Stimulated activated CD4-positive, alpha-beta T cell treated with anti-CD3 and anti-CD28 coated beads, TNF-alpha, amount 100 ng/mL, for 4 hours (primary cell): ENCODE measurements around the gene ALPG.
"Not testable (repeated sequence)": the region's sequence is repeated elsewhere in the genome, so short reads cannot be mapped to it uniquely, and the experiment has no call there.

Source experiments
- DNase-seq, 3 experiments: peaks; one replicate each; pipeline ENCODE4 v3.0.0-alpha.2; 2020; ENCODE audit warnings: low read depth in 3 of 3

The ALPG gene

DNA sequence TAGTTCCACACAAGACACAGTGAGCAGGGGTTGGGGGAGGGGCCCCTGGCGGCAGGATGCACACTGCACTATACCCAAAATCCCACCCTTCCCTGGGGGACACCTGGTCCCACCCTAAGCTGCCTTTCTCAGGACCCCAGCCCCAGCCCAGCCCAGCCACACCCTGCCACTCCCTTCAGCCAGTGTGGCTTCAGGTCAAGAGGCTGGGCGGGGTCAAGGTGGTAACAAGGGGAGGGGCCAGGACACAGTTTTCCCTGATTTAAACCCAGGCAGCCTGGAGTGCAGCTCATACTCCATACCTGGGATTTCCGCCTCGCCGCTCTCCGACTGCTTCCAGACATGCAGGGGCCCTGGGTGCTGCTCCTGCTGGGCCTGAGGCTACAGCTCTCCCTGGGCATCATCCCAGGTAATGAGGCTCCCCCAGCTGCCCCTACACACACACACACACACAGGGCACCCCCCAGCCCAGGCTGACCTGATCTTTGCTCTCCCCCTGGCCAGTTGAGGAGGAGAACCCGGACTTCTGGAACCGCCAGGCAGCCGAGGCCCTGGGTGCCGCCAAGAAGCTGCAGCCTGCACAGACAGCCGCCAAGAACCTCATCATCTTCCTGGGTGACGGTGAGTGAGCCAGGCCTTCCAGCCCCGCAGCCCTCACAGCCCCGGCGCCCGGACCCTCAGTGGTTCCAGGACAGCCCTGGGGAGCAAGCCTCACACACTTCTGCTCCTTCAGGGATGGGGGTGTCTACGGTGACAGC, at the start of gene ALPG:
Gene ALPG, plus strand, starts transcription at position 289 of the 755 bp plus-strand sequence. Its CDS starts 51 bp downstream, at position 340.
- DNase-seq, result no peak

DNA sequence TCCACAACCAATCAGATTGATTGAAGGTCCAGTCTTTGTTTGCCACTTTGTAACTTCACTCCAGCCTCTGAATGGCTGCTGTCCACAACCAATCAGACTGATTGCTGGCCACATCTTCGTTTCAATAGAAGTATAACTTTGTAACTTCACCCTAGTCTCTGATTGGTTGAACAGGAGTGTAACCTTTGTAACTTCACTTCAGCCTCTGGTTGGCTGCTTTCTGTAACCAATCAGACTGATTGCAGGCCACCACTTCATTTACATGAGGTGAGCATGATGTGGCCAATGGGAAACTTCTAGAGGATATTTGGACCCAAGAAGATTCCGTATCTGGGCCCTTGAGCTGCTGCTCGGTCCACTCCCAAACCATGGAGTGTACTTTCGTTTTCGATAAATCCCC, 45.0 kb upstream of the ALPG start:
- no peak for DNase-seq

DNA sequence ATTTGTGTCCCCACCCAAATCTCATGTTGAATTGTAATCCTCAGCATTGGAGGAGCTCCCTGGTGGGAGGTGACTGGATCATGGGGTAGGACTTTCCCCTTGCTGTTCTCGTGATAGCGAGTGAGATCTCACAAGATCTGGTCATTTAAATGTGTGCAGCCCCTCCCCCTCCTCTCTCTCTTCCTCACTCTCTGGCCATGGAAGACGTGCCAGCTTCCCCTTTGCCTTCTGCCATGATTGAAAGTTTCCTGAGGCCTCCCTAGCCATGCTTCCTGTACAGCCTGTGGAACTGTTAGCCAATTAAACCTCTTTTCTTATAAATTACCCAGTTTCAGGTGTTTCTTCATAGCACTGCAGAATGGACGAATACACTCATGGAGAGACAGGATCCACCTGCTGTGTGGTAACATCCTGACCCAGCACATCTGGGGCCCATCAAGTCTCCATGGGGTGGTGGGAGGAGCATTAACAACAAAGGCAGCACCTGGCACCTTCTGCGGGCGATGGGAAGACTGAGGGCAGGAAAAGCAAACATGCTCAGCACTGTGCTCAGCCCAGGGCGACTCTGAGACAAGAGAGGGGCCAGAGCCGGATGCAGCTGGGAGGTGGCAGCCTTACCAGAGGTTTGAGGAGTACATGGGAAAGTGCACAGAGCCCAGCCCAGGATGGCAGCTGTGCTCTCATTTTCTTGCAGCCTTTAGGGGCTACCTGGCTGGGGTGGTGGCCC, 44.3 kb upstream of the ALPG start:
- DNase-seq, result no peak

DNA sequence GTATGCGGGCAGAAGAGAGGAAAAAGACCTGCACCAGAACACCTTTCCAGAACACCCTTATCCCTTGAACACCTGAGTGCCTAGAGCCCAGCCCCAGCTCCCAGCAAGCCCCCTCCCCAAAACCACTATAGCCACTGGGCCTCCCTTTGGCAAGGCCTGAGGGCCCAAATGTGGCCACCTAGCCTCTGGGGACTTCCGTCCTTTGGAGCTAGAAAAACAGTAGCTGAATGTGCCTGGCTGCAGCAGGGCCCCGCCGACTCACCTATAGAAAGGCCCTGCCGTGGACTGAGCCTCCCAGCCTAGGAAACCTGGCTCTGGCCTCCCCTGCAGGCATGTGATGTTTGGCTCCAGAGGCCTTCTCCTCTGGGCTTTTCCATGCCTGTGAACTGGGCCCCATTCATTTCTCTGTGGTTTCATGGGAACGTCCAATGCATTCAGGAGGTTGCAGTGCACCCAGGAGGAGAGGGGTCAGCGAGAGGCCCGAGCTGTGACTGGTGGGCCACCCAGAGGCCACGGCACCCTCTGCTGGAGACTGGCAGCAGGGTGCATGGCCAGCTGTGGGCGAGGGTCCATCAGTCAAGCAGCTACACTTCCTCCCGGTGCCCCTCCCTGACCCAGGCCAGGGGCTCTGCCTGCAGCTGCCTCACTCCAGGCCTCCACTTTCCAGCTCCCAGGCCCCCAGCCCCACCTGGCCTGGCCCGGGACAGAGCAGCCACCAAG, 43.4 kb upstream of the ALPG start:
- not testable (repeated sequence) for DNase-seq

DNA sequence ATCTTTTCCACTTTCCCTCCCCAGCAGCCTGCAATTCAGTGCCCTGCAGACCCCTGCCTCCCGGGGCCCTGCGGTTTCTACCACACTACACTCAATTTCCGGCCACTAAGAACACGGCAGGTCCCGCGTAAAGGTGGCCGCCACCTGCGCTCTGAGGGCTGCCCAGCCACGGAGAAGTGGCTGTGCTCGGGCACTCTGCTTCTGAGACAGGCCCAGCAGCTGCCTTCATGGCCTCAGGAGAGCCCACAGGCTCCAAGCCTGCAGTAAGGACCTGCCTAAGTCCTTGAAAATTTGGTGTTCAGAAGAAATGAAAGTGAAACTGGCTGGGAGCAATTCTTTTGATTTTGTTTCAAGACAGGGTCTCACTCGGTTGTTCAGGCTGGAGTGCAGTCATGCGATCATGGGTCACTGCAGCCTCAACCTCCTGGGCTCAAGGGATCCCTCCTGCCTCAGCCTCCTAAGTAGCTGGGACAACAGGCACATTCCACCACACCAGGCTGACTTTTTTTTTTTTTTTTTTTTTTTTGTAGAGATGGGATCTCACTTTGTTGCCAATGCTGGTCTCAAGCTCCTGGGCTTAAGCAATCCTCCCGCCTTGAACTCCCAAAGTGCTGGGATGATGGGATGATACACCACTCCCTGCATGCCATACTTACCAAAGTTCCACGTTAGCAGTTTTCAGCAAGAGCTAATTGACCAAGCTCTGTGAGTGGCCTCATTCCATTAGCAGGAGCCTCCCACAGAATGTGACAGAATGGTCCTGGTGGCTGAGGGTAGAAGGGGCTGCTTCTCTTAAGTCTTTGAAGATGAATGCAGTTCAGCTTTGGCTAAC, 42.6 kb upstream of the ALPG start:
- no peak for DNase-seq

DNA sequence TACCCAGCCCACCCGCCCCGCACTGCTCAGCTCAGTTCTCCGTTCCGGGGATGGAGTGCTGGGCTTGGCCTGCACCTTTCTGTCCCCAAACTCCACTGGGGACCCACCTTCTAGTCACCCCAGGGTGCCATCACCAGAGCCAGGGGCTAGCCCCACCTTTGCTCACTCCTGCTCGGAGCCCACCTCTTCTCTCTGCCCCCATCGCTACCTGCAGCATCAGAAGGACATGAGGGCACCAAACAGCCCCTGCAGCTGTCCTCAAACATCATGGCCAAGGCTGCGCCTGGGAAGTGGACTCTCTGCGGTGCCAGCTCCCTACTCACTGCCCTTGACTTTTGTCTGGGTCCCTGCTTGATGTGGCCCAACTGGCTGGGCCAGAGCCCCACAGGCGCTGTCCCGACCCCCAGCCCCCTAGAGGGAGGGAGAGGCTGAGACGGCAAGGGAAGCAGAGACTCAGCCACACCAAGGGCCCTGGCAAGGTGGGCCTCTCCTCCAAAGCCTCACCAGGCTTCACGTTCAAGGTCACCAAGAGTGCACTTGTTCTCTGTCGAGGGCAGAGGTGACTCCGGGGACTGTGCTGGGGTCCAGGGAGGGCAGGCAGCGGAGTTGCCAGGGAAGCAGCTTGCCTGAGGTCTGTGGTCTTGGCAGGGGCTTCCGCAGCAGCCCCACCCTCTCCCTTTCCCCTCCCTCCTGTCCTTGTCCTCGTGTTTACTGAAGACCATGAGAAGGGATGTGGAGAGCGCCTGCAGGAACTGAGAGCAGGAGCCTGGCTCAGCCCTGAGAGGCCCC, 41.6 kb upstream of the ALPG start:
- not testable (repeated sequence) for DNase-seq

DNA sequence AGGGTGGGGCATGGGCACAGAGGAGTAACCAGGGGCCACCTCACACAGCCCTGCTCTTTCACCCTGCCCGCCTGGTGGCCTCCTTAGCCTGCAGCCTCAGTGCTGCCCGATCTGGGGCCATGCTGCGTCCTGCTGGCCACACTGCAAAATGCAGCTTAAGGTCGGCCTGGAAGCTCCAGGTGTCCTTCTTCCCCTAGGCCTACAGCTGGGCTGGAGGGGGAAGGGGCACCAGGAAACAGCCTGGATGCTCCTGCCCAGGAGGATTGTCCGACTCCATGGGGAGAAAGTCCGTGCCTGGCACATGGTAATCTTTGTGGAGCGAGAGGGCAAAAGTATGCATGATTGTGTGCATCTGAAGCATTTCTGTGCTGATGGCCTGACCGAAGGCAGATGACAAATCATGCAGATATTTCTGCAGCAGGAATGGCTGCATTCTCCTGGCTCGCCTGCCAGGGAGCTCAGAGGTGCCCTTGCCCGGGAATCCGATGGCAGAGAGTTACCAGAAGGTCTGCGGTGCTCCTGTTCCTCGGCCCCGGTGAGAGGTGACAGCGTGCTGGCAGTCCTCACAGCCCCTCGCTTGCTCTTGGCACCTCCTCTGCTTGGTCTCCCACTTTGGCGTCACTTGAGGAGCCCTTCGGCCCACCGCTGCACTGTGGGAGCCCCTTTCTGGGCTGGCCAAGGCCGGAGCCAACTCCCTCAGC, 40.9 kb upstream of the ALPG start:
- DNase-seq, result no peak

DNA sequence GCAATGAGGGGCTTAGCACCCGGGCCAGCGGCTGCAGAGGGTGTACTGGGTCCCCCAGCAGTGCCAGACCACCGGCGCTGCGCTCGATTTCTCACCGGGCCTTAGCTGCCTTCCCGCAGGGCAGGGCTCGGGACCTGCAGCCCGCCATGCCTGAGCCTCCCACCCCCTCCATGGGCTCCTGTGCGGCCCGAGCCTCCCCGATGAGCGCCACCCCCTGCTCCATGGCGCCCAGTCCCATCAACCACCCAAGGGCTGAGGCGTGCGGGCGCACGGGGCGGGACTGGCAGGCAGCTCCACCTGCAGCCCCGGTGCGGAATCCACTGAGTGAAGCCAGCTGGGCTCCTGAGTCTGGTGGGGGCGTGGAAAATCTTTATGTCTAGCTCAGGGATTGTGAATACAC, 40.2 kb upstream of the ALPG start:
- DNase-seq, result not testable (repeated sequence)

DNA sequence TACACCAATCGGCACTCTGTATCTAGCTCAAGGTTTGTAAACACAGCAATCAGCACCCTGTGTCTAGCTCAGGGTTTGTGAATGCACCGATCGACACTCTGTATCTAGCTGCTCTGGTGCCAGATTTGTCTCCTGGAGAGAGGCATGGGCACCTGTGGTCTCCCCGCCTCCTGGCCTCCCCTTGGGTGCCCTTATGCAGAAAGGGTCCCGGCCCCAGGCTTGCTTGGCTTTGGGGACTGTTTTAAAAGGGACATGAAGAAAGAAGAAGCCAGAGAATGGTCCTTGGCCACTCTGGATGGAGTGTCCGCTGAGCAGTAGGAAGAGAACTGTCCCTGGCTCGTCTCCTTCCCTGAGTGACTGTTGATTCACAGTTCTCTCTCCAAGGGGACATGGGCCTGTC, 39.6 kb upstream of the ALPG start:
- DNase-seq, result no peak

DNA sequence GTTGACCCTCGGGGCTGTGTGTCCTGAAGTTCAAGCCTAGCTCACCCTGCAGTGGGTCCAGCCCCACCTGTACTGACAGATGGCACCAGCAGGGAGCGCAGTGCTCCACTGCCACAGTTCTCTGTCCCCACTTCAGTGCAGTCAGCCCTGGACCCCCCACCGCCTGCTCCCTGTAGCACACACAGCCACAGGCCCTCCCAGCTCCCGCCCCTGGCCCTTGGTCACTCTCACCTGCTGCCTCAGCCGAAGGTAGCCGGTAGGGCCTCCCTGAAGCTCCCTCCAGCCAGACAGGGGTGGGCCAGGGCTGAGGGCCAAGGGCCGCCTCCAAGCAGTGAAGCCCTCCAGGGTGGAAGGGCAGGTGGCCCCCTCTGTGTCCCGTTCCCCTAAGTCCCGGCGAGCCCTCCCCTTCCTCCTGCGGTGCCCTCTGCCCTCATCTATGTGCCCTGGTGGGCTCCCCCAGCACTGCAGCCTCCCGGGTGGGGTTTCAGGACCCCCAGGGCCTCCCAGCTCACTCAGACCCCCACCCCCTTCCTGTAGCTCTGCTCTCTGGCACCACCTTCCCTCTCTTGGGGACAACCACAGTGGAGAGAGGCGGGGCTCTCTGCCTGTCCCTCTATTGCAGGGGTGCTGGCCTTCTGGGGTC, 38.9 kb upstream of the ALPG start:
- DNase-seq, result no peak

DNA sequence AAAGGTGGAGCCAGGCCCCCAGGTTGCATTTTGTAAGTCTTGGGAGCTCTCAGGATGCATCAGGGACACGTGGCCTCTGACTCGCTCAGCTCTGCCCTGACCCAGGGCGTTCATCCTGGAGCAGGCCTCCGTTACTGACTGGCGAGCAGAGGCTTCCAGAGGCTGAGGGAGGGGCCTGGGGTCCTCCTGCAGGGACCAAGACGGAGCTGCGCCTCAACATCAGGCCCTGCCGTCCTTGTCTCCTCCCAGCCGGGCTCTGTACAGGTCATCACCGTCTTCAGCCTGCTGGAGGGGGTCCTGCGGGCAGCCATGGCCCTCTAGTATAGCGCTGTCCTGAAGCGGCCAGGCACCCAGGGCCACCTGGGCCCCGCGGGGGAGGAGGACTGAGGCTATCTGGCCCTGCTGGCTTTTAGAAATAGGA, 38.3 kb upstream of the ALPG start:
- DNase-seq, result no peak

DNA sequence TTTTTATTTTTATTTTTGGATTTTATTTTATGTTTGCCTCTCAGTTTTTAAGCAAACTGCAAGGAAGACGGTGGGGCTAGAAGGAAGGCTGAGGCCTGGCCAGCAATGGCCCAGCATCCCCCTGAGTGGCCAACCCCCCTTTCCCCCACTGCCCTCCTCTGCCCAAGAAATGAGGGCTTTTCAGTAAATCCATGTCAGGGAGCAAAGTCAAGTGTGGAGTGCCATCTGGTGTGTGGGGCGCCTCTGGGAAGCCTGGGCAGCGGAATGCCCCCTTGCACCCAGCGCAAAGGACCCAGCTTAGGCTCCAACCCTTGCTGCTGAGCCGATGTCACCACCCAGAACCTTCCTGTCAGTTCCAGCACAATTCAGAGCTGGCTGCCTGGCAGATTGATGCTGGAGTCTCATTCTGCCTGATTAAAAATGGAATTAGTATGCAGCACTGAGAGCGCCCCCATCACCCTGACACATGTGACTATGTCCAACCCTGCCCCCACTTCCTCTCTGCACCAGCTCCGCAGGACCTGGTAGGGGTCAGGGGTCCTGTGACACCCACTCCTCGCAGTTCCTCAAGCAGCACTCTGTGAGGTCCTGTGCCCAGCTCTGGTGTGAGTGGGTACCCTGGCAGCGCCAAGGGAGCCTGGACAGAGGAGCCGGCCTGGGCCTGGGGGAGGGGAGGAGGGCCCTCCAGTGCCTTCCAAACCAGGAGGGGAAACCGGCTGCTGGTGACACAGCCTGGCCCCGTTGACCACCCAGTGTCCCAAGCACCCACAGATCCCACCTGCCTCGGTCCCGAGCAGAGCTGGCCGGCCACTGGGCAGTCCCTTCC, 37.3 kb upstream of the ALPG start:
- no peak for DNase-seq

DNA sequence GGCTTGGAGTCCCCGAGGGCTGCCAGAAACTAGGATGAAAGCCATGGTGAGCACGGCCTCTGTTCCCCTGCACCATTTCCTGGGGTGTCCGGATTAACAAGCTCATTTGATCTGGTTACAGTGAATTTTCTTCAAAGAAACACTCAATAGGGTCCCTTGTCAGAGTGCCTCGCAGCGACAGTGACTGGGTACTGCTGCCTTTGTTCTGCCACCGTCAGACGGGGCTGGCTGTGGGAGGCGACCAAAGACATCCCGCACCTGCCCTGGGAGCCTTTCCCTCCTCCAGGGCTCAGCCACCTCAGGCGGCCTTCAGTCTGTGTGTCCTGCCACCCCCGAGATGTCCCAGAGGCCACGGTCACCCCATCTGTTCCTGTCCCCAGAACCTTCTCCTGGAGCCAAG, 36.6 kb upstream of the ALPG start:
- DNase-seq, result not testable (repeated sequence)

DNA sequence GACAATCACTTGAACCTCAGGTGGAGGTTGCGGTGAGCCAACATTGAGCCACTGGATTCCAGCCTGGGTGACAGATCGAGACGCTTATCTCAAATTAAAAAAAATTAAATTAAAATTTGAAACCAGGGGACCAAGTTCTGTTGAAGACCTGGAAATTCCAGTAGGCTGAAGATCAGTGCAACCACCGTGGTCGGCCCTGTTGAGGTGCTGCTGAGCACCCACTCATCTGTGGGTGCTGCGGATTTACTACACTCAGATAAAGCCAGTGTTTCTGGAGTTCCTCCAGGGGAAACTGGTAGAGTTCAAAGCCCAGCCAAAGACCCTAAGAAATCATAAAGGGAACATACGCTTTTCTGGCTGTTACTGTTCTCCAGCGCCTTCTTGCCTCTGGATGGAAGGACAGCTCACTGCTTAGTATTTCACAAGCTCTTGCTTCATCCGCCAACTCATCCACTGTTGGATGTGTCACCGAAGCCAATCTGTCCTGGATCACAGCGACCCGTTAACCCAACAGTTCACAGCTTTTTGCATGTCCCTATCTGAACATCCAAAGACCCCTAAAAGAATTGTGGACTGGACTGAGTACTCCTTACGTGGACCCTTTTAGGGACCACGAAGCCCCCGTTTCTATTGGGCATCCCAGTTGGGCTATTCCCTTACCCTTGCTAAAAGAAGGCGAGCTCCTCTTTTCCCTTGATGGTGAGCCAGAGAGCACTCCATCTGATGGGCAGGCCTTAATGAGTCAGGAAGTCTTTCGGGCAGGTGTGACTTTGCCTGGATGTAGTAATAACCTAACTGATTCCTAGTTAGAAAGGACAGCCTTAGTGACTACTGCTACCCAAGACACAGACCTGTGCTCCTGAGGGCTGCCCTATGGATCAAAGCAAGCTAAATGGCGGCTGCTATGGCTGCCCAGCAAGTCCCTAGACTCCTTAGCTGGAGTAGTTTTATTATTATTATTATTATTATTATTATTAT, 34.1 kb upstream of the ALPG start:
- DNase-seq, result no peak

DNA sequence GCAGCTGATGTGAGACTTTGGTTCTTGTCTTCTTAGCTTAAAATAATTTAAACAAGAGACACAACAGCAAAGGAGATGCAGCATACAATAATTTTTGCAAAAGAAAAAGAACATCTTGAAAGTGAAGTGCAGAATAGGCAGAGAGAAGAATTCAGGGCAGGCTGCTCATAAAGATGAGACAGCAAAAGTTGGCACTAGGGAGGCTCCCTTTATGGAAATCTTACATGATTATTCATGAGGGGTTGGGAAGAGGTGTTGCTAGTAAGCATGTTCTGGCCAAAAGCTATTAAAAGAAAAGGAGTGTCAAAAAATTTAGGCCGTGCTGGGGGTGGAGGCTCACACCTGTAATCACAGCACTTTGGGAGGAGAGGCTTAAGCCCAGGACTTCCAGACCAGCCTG, 32.3 kb upstream of the ALPG start:
- no peak for DNase-seq

DNA sequence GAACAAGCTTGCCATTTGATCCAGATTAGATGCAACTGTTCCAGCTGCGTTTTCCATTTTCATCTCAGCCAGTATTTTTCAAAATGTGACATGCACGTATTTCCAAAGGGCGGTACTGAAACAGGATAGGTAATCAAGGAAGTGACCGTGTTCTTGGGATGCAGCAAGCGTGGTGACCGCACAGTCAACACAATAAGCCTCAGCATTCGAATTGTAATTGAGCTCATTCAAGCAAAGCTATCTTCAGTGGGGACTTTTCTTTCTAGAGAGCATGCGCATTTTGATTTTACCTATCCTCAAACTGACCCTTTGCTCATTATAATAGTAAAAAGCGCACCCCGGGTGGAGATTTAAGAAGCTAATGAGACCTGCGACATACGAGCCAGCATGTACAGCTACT, 31.5 kb upstream of the ALPG start:
- DNase-seq, result no peak

DNA sequence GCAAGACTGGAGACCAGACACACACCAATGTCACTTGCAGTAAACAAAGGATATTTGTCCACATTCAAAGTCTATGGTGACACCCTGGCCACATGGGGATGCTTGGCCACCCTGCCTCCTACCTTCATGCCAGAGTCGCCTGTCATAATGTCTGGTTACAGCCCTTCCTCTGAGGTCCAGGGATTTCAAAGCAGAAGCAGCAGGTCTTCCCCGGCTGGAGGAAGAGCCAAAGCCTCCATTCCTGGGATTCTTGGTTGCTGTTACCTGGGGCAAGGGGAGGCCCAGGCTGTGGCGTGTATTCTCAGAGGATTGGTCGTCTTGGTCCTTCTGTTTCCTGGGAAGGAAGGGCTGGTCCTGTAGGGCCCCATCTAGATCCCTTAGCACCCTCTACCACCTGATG, 30.4 kb upstream of the ALPG start:
- no peak for DNase-seq

DNA sequence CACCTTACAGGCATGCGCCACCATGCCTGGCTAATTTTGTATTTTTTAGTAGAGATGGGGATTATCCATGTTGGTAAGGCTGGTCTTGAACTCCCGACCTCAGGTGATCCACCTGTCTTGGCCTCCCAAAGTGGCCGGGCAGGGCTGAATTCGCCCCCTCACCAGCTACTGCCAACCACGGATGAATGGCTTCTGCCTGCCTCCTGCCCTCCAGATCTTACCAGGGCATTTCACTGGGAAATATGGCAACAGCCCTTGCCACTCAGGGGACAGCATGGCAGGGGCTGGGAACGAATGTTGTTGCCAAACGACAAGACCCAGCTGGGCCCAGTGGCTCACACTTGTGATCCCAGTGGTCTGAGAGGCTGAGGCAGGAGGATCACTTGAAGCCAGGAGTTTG, 29.9 kb upstream of the ALPG start:
- no peak for DNase-seq
